Measurements from ENCODE around the gene MAD1L1.

The MAD1L1 gene

DNA sequence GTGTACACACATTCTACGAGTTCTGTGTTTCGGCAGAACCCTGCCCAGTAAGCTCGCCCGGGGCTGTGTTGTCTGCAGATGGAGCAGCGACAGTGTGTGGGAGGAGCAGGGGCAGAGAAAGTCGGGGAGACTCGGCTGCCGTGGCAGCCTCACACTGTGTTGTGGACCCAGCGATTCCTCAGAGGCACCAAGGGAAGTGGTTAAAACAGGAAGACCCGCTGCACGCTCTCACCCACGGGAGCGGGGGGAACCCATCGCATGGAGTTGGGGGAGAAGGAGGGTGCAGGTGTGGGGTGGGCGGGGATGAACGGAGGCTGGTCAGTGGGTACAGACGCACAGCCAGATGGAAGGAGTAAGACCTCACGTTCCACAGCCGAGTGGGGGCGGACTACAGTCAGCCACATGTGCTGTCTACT is 312.5 kb downstream of the MAD1L1 start:
- Histone ChIP-seq H3K9me3 (ENCODE audit: insufficient read depth, low read depth, low read length) (no peaks in the 10 kb centered on the region), H3K4me1 (ENCODE audit: insufficient read depth, low read length) (no peaks in the 10 kb centered on the region), H3K4me3 (ENCODE audit: low read length) (no peak overlapping the region), H3K36me3 (ENCODE audit: insufficient read depth, low read depth, low read length) (no peaks in the 10 kb centered on the region), H3K27me3 (ENCODE audit: insufficient read depth, low read length) (no peaks in the 10 kb centered on the region), H3K9ac (ENCODE audit: low read depth, low read length) (no peak overlapping the region), H3K27ac (ENCODE audit: low read length) (no peak overlapping the region)

DNA sequence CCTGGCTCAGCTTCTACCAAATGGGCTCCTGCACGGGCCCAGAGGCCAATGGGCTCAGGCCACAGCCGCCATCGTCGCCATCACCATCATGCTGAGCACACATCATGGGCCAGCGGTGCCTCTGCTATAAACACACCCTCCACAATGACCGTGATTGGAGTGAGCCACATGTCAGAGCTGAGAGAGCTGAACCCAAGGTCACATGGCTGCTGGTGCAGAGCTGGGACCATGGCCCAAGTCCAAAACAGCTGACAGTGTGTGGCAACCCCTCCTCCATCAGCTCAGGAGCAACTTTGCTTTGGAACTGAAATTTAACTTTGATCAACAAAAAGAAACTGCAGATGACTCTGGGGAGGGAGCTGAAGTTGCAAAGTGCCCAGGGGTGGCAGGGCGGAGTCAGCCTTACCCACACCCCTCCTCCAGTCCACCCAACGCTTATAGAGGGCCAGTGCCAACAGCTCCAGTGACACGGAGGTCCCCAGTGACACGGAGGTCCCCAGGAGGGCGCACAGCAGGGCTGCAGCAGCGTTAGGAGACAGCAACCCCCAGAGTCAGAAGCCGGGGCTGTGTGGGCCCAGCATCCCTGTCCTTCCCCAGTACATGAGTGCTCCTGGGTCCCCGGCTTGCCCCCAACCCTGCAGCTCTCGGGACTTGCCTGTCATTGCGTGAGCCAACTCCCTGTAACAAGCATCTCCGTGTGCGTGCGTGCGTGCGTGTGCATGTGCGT is 313.0 kb downstream of the MAD1L1 start:
- H3K4me1 ChIP-seq (ENCODE audit: insufficient read depth, low read length), result no peaks in the 10 kb centered on the region
- H3K27me3 ChIP-seq (ENCODE audit: insufficient read depth, low read length), result no peaks in the 10 kb centered on the region
- H3K9me3 ChIP-seq (ENCODE audit: insufficient read depth, low read depth, low read length), result no peaks in the 10 kb centered on the region
- H3K9ac ChIP-seq (ENCODE audit: low read depth, low read length), result no peak overlapping the region
- H3K36me3 ChIP-seq (ENCODE audit: insufficient read depth, low read depth, low read length), result no peaks in the 10 kb centered on the region
- no peak overlapping the region for H3K4me3 ChIP-seq (ENCODE audit: low read length)
- H3K27ac ChIP-seq (ENCODE audit: low read length), result no peak overlapping the region

DNA sequence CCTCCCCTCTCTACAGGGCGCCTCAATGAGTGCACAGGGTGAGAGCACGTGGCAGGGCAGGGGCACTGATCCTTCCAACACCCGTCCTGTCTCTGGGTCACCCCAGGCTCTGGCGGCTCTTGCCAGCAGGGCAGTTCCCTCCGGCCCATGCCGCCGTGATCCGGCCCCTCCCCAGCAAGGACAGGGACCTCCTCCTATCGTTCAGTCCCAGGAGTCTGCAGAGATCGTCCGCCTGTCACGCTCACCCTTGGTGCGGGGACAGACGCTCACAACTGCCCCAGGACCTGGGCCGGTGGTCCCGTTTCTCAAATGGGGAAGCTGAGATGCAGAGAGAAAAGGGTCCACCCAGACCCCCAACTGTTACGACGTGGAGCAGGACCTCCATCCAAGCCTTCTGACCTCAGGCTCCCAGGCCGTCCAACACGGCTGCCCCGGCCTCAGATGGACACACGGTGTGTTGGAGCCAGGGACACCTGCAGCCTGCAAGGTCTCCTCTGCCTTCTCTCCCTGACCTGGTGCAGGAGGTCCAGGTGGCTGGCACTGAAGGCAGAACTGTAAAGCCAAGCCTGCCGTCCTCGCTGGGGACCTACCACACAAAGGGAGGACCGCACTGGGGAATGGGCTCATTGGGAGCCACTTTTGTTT is 313.7 kb downstream of the MAD1L1 start:
- H3K27ac ChIP-seq (ENCODE audit: low read length), result no peak overlapping the region
- H3K9me3 ChIP-seq (ENCODE audit: insufficient read depth, low read depth, low read length), result no peaks in the 10 kb centered on the region
- H3K4me3 ChIP-seq (ENCODE audit: low read length), result no peak overlapping the region
- H3K27me3 ChIP-seq (ENCODE audit: insufficient read depth, low read length), result no peaks in the 10 kb centered on the region
- H3K4me1 ChIP-seq (ENCODE audit: insufficient read depth, low read length), result no peaks in the 10 kb centered on the region
- no peaks in the 10 kb centered on the region for H3K36me3 ChIP-seq (ENCODE audit: insufficient read depth, low read depth, low read length)
- H3K9ac ChIP-seq (ENCODE audit: low read depth, low read length), result no peak overlapping the region

DNA sequence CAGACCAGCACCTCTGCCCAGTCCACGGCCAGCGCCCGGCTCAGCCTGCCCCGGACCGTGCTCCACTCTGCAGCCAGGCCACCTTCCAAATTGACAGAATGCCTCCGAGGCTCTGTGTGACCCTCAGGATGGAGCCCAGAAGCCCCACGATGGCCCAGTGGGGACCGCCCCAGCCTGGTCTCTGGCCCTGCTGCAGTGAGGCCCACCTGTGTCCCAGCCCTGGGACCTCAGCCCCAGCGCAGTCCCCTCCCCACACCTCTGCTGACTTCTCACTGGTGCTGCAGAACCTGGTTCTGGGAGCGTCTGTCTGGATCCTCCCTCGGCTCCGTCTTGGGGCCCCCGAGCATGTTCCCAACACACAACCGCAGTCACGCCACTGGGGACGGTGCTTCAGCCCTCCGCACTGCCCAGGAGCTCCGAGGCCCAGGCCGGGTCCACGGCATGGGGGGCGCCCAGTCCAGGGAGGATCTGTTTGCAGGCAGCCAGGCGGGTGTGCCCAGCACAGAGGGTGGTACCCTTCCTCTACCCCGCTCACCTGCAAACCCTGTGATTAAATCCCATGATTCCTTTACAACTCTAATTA is 314.6 kb downstream of the MAD1L1 start:
- no peak overlapping the region for H3K9ac ChIP-seq (ENCODE audit: low read depth, low read length)
- no peak overlapping the region for H3K4me3 ChIP-seq (ENCODE audit: low read length)
- no peaks in the 10 kb centered on the region for H3K36me3 ChIP-seq (ENCODE audit: insufficient read depth, low read depth, low read length)
- H3K27me3 ChIP-seq (ENCODE audit: insufficient read depth, low read length), result no peaks in the 10 kb centered on the region
- no peak overlapping the region for H3K27ac ChIP-seq (ENCODE audit: low read length)
- no peaks in the 10 kb centered on the region for H3K9me3 ChIP-seq (ENCODE audit: insufficient read depth, low read depth, low read length)
- H3K4me1 ChIP-seq (ENCODE audit: insufficient read depth, low read length), result no peaks in the 10 kb centered on the region

DNA sequence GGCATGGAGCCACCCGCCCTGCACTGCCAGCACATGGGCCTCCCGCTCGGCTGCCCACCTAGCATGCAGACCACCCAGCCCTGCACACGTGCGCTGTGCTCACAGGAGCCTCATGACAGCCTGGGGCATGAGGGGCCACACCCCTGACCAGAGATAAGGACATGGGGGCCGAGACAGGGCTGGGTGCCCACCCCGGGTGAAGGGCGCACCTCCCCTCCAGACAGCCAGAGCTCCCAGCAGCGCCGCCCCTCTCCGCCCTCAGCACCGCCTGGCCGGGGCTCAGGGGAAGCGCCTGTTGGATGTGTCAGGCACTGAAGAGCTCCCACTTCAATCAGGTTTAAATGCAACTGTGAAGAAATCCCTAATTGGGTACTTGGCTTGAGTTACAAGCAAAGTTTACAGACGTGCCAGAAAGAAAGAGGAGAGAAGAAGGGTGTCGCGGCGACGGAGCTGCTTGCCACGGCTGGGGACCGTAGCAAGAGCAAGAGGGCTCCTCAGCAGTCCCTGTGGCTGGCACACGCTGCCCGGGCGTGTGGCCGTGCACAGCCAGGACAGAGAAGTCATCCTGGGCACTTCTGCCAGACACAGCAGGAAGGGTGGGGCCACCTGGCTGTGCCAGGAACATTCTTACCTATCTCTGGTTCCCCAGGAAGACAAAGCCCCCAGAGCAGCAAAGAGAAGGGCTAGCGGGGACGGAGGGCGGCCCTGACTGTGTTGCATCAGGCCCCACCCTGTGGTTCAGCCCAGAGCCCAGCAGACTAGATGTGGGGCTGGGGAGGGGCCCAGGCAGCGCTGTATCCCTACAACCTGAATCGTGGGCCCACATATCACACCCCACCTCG is 315.3 kb downstream of the MAD1L1 start:
- no peak overlapping the region for H3K27ac ChIP-seq (ENCODE audit: low read length)
- H3K4me3 ChIP-seq (ENCODE audit: low read length), result no peak overlapping the region
- H3K27me3 ChIP-seq (ENCODE audit: insufficient read depth, low read length), result no peaks in the 10 kb centered on the region
- H3K4me1 ChIP-seq (ENCODE audit: insufficient read depth, low read length), result no peaks in the 10 kb centered on the region
- no peaks in the 10 kb centered on the region for H3K9me3 ChIP-seq (ENCODE audit: insufficient read depth, low read depth, low read length)
- no peaks in the 10 kb centered on the region for H3K36me3 ChIP-seq (ENCODE audit: insufficient read depth, low read depth, low read length)
- H3K9ac ChIP-seq (ENCODE audit: low read depth, low read length), result no peak overlapping the region

DNA sequence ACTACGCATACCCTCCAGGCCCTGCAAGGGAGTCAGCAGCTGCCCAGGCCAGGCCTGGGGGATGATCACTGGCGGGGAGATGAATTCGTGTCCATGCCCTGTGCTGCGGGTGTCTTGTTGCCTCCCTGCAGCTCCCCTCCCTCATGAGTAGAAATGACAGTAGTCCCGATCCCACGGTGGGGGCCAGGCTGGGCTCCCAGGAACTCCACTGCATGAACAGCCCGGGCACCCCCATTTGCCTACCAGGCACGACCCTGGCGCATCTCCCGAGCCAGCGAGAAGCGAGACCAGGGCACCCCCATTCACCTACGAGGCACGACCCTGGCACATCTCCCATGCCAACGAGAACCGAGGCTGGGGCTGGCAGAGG is 316.2 kb downstream of the MAD1L1 start:
- H3K27ac ChIP-seq (ENCODE audit: low read length), result no peak overlapping the region
- no peaks in the 10 kb centered on the region for H3K4me1 ChIP-seq (ENCODE audit: insufficient read depth, low read length)
- no peaks in the 10 kb centered on the region for H3K27me3 ChIP-seq (ENCODE audit: insufficient read depth, low read length)
- H3K36me3 ChIP-seq (ENCODE audit: insufficient read depth, low read depth, low read length), result no peaks in the 10 kb centered on the region
- no peak overlapping the region for H3K9ac ChIP-seq (ENCODE audit: low read depth, low read length)
- no peak overlapping the region for H3K4me3 ChIP-seq (ENCODE audit: low read length)
- H3K9me3 ChIP-seq (ENCODE audit: insufficient read depth, low read depth, low read length), result no peaks in the 10 kb centered on the region

- Histone ChIP-seq H3K27ac (ENCODE audit: low read length) (no peak overlapping the region), H3K4me1 (ENCODE audit: insufficient read depth, low read length) (no peaks in the 10 kb centered on the region), H3K27me3 (ENCODE audit: insufficient read depth, low read length) (no peaks in the 10 kb centered on the region), H3K9me3 (ENCODE audit: insufficient read depth, low read depth, low read length) (no peaks in the 10 kb centered on the region), H3K36me3 (ENCODE audit: insufficient read depth, low read depth, low read length) (no peaks in the 10 kb centered on the region), H3K4me3 (ENCODE audit: low read length) (no peak overlapping the region), H3K9ac (ENCODE audit: low read depth, low read length) (no peak overlapping the region)
These were observed 316.7 kb downstream of the MAD1L1 start for GRCh38 chr7:1915956-1916600.

- no peak overlapping the region for H3K9ac ChIP-seq (ENCODE audit: low read depth, low read length)
- no peaks in the 10 kb centered on the region for H3K36me3 ChIP-seq (ENCODE audit: insufficient read depth, low read depth, low read length)
- H3K27me3 ChIP-seq (ENCODE audit: insufficient read depth, low read length), result no peaks in the 10 kb centered on the region
- no peaks in the 10 kb centered on the region for H3K4me1 ChIP-seq (ENCODE audit: insufficient read depth, low read length)
- H3K9me3 ChIP-seq (ENCODE audit: insufficient read depth, low read depth, low read length), result no peaks in the 10 kb centered on the region
- H3K27ac ChIP-seq (ENCODE audit: low read length), result no peak overlapping the region
- H3K4me3 ChIP-seq (ENCODE audit: low read length), result no peak overlapping the region
These were observed 317.4 kb downstream of the MAD1L1 start for GRCh38 chr7:1915326-1915725.

- Histone ChIP-seq H3K36me3 (ENCODE audit: insufficient read depth, low read depth, low read length) (no peaks in the 10 kb centered on the region), H3K4me3 (ENCODE audit: low read length) (no peak overlapping the region), H3K9me3 (ENCODE audit: insufficient read depth, low read depth, low read length) (no peaks in the 10 kb centered on the region), H3K4me1 (ENCODE audit: insufficient read depth, low read length) (no peaks in the 10 kb centered on the region), H3K27me3 (ENCODE audit: insufficient read depth, low read length) (no peaks in the 10 kb centered on the region), H3K27ac (ENCODE audit: low read length) (no peak overlapping the region), H3K9ac (ENCODE audit: low read depth, low read length) (no peak overlapping the region)
These were observed 318.0 kb downstream of the MAD1L1 start for GRCh38 chr7:1914743-1915142.

- Histone ChIP-seq H3K9me3 (ENCODE audit: insufficient read depth, low read depth, low read length) (no peaks in the 10 kb centered on the region), H3K36me3 (ENCODE audit: insufficient read depth, low read depth, low read length) (no peaks in the 10 kb centered on the region), H3K4me1 (ENCODE audit: insufficient read depth, low read length) (no peaks in the 10 kb centered on the region), H3K9ac (ENCODE audit: low read depth, low read length) (no peak overlapping the region), H3K4me3 (ENCODE audit: low read length) (no peak overlapping the region), H3K27ac (ENCODE audit: low read length) (no peak overlapping the region), H3K27me3 (ENCODE audit: insufficient read depth, low read length) (no peaks in the 10 kb centered on the region)
These were observed 318.4 kb downstream of the MAD1L1 start for GRCh38 chr7:1914321-1914720.

- Histone ChIP-seq H3K4me1 (ENCODE audit: insufficient read depth, low read length) (no peaks in the 10 kb centered on the region), H3K4me3 (ENCODE audit: low read length) (no peak overlapping the region), H3K9me3 (ENCODE audit: insufficient read depth, low read depth, low read length) (no peaks in the 10 kb centered on the region), H3K27me3 (ENCODE audit: insufficient read depth, low read length) (no peaks in the 10 kb centered on the region), H3K27ac (ENCODE audit: low read length) (no peak overlapping the region), H3K9ac (ENCODE audit: low read depth, low read length) (no peak overlapping the region), H3K36me3 (ENCODE audit: insufficient read depth, low read depth, low read length) (no peaks in the 10 kb centered on the region)
These were observed 319.1 kb downstream of the MAD1L1 start for GRCh38 chr7:1913466-1914282.
